NCI-H2196 (cell line): Measurements from ENCODE around the gene NUP205.

ENCODE experiments used
- DNase-seq: peaks from one replicate; lab custom pipeline; 2025; ENCODE audit not compliant: unreplicated experiment; lab: John Stamatoyannopoulos, UW

The NUP205 gene

GRCh38 chr7:135550196-135550595 lies 7.5 kb upstream of the NUP205 start:
- no peak for DNase-seq

GRCh38 chr7:135552148-135552547 lies 5.6 kb upstream of the NUP205 start:
- DNase-seq = no peak

GRCh38 chr7:135553346-135553745 lies 4.4 kb upstream of the NUP205 start:
- no peak for DNase-seq

- peak; percentile 38 for DNase-seq
These were observed 635 bp downstream of the NUP205 start for GRCh38 chr7:135558337-135558767.

GRCh38 chr7:135558881-135559280 lies 1.2 kb downstream of the NUP205 start:
- no peak for DNase-seq

- no peak for DNase-seq
These were observed 2.9 kb downstream of the NUP205 start for GRCh38 chr7:135560631-135561030.

- DNase-seq = no peak
These were observed 5.0 kb downstream of the NUP205 start for GRCh38 chr7:135562720-135563119.

GRCh38 chr7:135571834-135572233 lies 14.1 kb downstream of the NUP205 start:
- DNase-seq = no peak

- DNase-seq = no peak
These were observed 15.8 kb downstream of the NUP205 start for GRCh38 chr7:135573541-135573940.

- no peak for DNase-seq
These were observed 17.6 kb downstream of the NUP205 start for GRCh38 chr7:135575296-135575695.

- DNase-seq = no peak
These were observed 20.9 kb downstream of the NUP205 start for GRCh38 chr7:135578569-135578968.

GRCh38 chr7:135584362-135585353 lies 26.9 kb downstream of the NUP205 start:
- no peak for DNase-seq

GRCh38 chr7:135597181-135597925 lies 39.6 kb downstream of the NUP205 start:
- no peak for DNase-seq

- DNase-seq = no peak
These were observed 40.2 kb downstream of the NUP205 start for GRCh38 chr7:135597926-135598305.

GRCh38 chr7:135599471-135599870 lies 41.8 kb downstream of the NUP205 start:
- no peak for DNase-seq

- no peak for DNase-seq
These were observed 42.5 kb downstream of the NUP205 start for GRCh38 chr7:135600226-135600625.

- DNase-seq = no peak
These were observed 43.5 kb downstream of the NUP205 start for GRCh38 chr7:135601182-135601581.

GRCh38 chr7:135602304-135602703 lies 44.6 kb downstream of the NUP205 start:
- no peak for DNase-seq

GRCh38 chr7:135616136-135616535 lies 58.4 kb downstream of the NUP205 start:
- DNase-seq = no peak

GRCh38 chr7:135617781-135618180 lies 60.1 kb downstream of the NUP205 start:
- no peak for DNase-seq

- DNase-seq = no peak
These were observed 60.8 kb downstream of the NUP205 start for GRCh38 chr7:135618510-135618909.

- DNase-seq = no peak
These were observed 62.7 kb downstream of the NUP205 start for GRCh38 chr7:135620447-135620846.
